ENCODE results near the gene DPH7. TPM values are rescaled to one million over a fixed set of nuclear protein-coding genes. Genes with fewer than 3 reads are reported as not detected.
A peak's percentile ranks its signal among the peaks of the same experiment; 100 is the strongest.
"Not testable (repeated sequence)": the region's sequence is repeated elsewhere in the genome, so short reads cannot be mapped to it uniquely, and the experiment has no call there.

DPH7 gene
- total RNA-seq, 2 donors from 2014 or later = 26.7 to 35.5 TPM

- Mint-ChIP-seq H3K36me3 (ENCODE audit: low read depth) (no peaks in the 10 kb centered on the region), H3K27me3 (no peaks in the 10 kb centered on the region), H3K27ac (no peak overlapping the region), H3K9me3 (no peaks in the 10 kb centered on the region), H3K4me1 (no peaks in the 10 kb centered on the region), H3K4me3 (no peak overlapping the region)
- ATAC-seq (replicated peaks) = no peak
Observed at GRCh38 chr9:137516144-137516917, 62.4 kb downstream of the DPH7 start.

- no peaks in the 10 kb centered on the region for H3K9me3 Mint-ChIP-seq
- H3K4me3 Mint-ChIP-seq = no peak overlapping the region
- H3K36me3 Mint-ChIP-seq (ENCODE audit: low read depth) = no peaks in the 10 kb centered on the region
- no peaks in the 10 kb centered on the region for H3K4me1 Mint-ChIP-seq
- no peaks in the 10 kb centered on the region for H3K27me3 Mint-ChIP-seq
- no peak overlapping the region for H3K27ac Mint-ChIP-seq
- no peak for ATAC-seq (replicated peaks)
Observed at GRCh38 chr9:137515338-137515724, 63.4 kb downstream of the DPH7 start.

GRCh38 chr9:137514691-137515337 lies 63.9 kb downstream of the DPH7 start:
- no peaks in the 10 kb centered on the region for H3K9me3 Mint-ChIP-seq
- ATAC-seq (replicated peaks) = no peak
- no peaks in the 10 kb centered on the region for H3K27me3 Mint-ChIP-seq
- no peak overlapping the region for H3K27ac Mint-ChIP-seq
- H3K4me1 Mint-ChIP-seq = no peaks in the 10 kb centered on the region
- H3K4me3 Mint-ChIP-seq = no peak overlapping the region
- H3K36me3 Mint-ChIP-seq (ENCODE audit: low read depth) = no peaks in the 10 kb centered on the region

- peak overlapping the region; percentile 35 for H3K27ac Mint-ChIP-seq
- not testable (repeated sequence) for H3K4me1 Mint-ChIP-seq; ATAC-seq (replicated peaks); H3K9me3 Mint-ChIP-seq; H3K4me3 Mint-ChIP-seq; H3K36me3 Mint-ChIP-seq (ENCODE audit: low read depth); H3K27me3 Mint-ChIP-seq
Observed at GRCh38 chr9:137513801-137514570, 64.7 kb downstream of the DPH7 start.

GRCh38 chr9:137513136-137513535 lies 65.6 kb downstream of the DPH7 start:
- H3K27me3 Mint-ChIP-seq; H3K36me3 Mint-ChIP-seq (ENCODE audit: low read depth); H3K4me1 Mint-ChIP-seq; H3K27ac Mint-ChIP-seq; H3K4me3 Mint-ChIP-seq; ATAC-seq (replicated peaks); H3K9me3 Mint-ChIP-seq: not testable (repeated sequence)

- Mint-ChIP-seq H3K27me3 (no peaks in the 10 kb centered on the region), H3K27ac (no peak overlapping the region), H3K4me3 (no peak overlapping the region), H3K4me1 (no peaks in the 10 kb centered on the region), H3K9me3 (no peaks in the 10 kb centered on the region), H3K36me3 (ENCODE audit: low read depth) (no peaks in the 10 kb centered on the region)
- ATAC-seq (replicated peaks) = no peak
Observed at GRCh38 chr9:137511758-137512463, 66.8 kb downstream of the DPH7 start.

- not testable (repeated sequence) for H3K36me3 Mint-ChIP-seq (ENCODE audit: low read depth); H3K4me3 Mint-ChIP-seq
Observed at GRCh38 chr9:137511126-137511525, 67.6 kb downstream of the DPH7 start.

GRCh38 chr9:137509198-137509597 lies 69.5 kb downstream of the DPH7 start:
- Mint-ChIP-seq H3K4me3 (no peak overlapping the region), H3K36me3 (ENCODE audit: low read depth) (no peaks in the 10 kb centered on the region), H3K4me1 (no peaks in the 10 kb centered on the region), H3K27ac (no peak overlapping the region), H3K27me3 (no peaks in the 10 kb centered on the region), H3K9me3 (no peaks in the 10 kb centered on the region)
- ATAC-seq (replicated peaks) = no peak

More at GRCh38 chr9:137511126-137511525, 67.6 kb downstream of the DPH7 start:
- not testable (repeated sequence) for H3K4me1 Mint-ChIP-seq; H3K9me3 Mint-ChIP-seq; H3K27me3 Mint-ChIP-seq; H3K27ac Mint-ChIP-seq; ATAC-seq (replicated peaks)

- H3K27ac Mint-ChIP-seq = no peak overlapping the region
- no peaks in the 10 kb centered on the region for H3K36me3 Mint-ChIP-seq (ENCODE audit: low read depth)
- H3K4me1 Mint-ChIP-seq = no peaks in the 10 kb centered on the region
- no peaks in the 10 kb centered on the region for H3K27me3 Mint-ChIP-seq
- ATAC-seq (replicated peaks) = no peak
- no peaks in the 10 kb centered on the region for H3K9me3 Mint-ChIP-seq
- no peak overlapping the region for H3K4me3 Mint-ChIP-seq
Observed at GRCh38 chr9:137506702-137507171, 72.0 kb downstream of the DPH7 start.

GRCh38 chr9:137506274-137506673 lies 72.5 kb downstream of the DPH7 start:
- no peak for ATAC-seq (replicated peaks)
- no peak overlapping the region for H3K27ac Mint-ChIP-seq
- H3K27me3 Mint-ChIP-seq = no peaks in the 10 kb centered on the region
- no peaks in the 10 kb centered on the region for H3K4me1 Mint-ChIP-seq
- no peak overlapping the region for H3K4me3 Mint-ChIP-seq
- no peaks in the 10 kb centered on the region for H3K36me3 Mint-ChIP-seq (ENCODE audit: low read depth)
- no peaks in the 10 kb centered on the region for H3K9me3 Mint-ChIP-seq

GRCh38 chr9:137505421-137506140 lies 73.1 kb downstream of the DPH7 start:
- H3K36me3 Mint-ChIP-seq (ENCODE audit: low read depth) = no peaks in the 10 kb centered on the region
- H3K4me3 Mint-ChIP-seq = no peak overlapping the region
- no peak overlapping the region for H3K27ac Mint-ChIP-seq
- H3K4me1 Mint-ChIP-seq = no peaks in the 10 kb centered on the region
- ATAC-seq (replicated peaks) = no peak
- H3K27me3 Mint-ChIP-seq = no peaks in the 10 kb centered on the region
- no peaks in the 10 kb centered on the region for H3K9me3 Mint-ChIP-seq
